Neutrophil (primary cell): ENCODE data around the gene OR52M1.

ENCODE experiments used
- H3K27ac ChIP-seq: fragments of 200-600 bp; sonication (generic); 2 replicates; pipeline ENCODE4 v1.5.1; 2016; ENCODE audit warnings: mild to moderate bottlenecking, moderate library complexity
- H3K27me3 ChIP-seq: fragments of 200-600 bp; sonication (generic); 2 replicates; pipeline ENCODE4 v1.6.0; 2016; ENCODE audit warnings: mild to moderate bottlenecking
- H3K36me3 ChIP-seq: fragments of 200-600 bp; sonication (generic); 2 replicates; pipeline ENCODE4 v1.5.1; 2017
- H3K4me1 ChIP-seq, 2 experiments: fragments of 200-600 bp in 1 of 2; sonication (generic) in 1 of 2; 1 replicate in 1 of 2; 2 replicates in 1 of 2; pipeline versions ENCODE4 v1.5.1 to v1.6.1; 2013 to 2016; ENCODE audit warnings: low read depth in 1 of 2, low read length in 1 of 2, mild to moderate bottlenecking in 1 of 2, moderate library complexity in 1 of 2; ENCODE audit not compliant: control insufficient read depth in 1 of 2, insufficient read depth in 1 of 2
- H3K4me3 ChIP-seq, 2 experiments: fragments of 200-600 bp in 1 of 2; sonication (generic) in 1 of 2; 1 replicate in 1 of 2; 2 replicates in 1 of 2; pipeline ENCODE4 v1.5.1; 2013 to 2016; ENCODE audit warnings: low read depth in 1 of 2, low read length in 1 of 2, mild to moderate bottlenecking in 1 of 2, moderate library complexity in 1 of 2
- H3K9me3 ChIP-seq: fragments of 200-600 bp; sonication (generic); 2 replicates; pipeline ENCODE4 v1.5.1; 2016
- TF ChIP-seq, protein P1 (sequence below): fragments of 200-600 bp; sonication (generic); IDR thresholded peaks from 2 replicates; pipeline ENCODE4 v1.5.1; 2016; ENCODE audit warnings: antibody characterized with exemption

Gene OR52M1

DNA sequence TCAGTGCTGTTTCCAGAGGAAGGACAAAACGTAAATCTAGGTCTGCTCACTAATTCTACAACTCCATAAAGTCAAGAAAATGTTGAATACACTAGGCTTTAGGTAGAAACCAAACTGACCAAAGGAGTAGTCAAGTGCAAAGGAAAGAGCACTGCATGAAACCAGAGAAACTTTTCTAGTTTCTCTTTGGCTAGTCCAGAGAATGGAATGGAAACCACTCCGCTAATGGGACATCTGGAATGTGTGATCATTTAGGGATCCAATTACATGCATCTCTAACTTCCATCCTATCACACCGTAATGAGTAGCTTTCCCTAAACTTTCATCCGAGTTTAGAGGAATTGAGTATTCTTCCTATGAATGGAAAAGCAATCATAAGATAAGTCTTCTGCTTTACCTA, 2.4 kb downstream of the OR52M1 start:
- Histone ChIP-seq H3K4me1 (no peaks in the 10 kb centered on the region), H3K36me3 (no peaks in the 10 kb centered on the region), H3K27ac (no peak overlapping the region), H3K4me3 (no peak overlapping the region), H3K27me3 (peaks cover 9% of the 10 kb centered on the region), H3K9me3 (no peaks in the 10 kb centered on the region)
- TF ChIP-seq, protein P1, sequence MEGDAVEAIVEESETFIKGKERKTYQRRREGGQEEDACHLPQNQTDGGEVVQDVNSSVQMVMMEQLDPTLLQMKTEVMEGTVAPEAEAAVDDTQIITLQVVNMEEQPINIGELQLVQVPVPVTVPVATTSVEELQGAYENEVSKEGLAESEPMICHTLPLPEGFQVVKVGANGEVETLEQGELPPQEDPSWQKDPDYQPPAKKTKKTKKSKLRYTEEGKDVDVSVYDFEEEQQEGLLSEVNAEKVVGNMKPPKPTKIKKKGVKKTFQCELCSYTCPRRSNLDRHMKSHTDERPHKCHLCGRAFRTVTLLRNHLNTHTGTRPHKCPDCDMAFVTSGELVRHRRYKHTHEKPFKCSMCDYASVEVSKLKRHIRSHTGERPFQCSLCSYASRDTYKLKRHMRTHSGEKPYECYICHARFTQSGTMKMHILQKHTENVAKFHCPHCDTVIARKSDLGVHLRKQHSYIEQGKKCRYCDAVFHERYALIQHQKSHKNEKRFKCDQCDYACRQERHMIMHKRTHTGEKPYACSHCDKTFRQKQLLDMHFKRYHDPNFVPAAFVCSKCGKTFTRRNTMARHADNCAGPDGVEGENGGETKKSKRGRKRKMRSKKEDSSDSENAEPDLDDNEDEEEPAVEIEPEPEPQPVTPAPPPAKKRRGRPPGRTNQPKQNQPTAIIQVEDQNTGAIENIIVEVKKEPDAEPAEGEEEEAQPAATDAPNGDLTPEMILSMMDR, result no peak

DNA sequence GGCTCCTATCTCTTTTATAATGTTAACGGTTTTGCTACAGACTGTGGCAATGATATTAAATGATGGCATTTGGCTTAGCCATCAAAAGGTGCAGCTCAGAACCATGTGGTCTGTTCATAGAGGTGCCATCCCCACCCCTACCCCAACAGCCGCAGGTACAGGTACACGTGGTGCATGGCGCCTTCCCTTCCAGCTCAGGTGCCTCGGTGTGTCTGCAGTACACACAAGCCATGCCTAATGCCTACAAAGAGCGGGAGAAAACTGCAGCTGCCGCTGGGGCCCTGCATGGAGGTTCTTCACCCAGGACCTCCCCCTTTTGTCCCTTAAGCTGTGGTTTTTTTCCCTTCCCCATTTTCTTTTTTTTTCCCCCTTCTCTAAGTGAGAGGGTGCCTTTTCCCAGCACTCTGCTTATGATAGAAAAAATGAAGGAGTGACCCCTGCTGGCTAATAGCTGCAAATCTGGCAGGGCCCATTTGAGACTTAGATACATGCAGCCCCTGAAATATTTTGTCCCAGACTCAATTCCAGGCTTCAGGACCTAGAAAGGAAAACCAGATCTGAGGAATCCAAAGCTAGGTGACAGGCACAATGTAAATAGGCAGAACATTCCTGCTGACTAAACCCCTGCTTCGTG, 6.5 kb downstream of the OR52M1 start:
- TF ChIP-seq, protein P1, result no peak
- H3K4me3 ChIP-seq, result no peak overlapping the region
- H3K36me3 ChIP-seq, result no peaks in the 10 kb centered on the region
- H3K4me1 ChIP-seq, result no peaks in the 10 kb centered on the region
- H3K9me3 ChIP-seq, result no peaks in the 10 kb centered on the region
- H3K27me3 ChIP-seq, result peaks cover 10% of the 10 kb centered on the region
- no peak overlapping the region for H3K27ac ChIP-seq

DNA sequence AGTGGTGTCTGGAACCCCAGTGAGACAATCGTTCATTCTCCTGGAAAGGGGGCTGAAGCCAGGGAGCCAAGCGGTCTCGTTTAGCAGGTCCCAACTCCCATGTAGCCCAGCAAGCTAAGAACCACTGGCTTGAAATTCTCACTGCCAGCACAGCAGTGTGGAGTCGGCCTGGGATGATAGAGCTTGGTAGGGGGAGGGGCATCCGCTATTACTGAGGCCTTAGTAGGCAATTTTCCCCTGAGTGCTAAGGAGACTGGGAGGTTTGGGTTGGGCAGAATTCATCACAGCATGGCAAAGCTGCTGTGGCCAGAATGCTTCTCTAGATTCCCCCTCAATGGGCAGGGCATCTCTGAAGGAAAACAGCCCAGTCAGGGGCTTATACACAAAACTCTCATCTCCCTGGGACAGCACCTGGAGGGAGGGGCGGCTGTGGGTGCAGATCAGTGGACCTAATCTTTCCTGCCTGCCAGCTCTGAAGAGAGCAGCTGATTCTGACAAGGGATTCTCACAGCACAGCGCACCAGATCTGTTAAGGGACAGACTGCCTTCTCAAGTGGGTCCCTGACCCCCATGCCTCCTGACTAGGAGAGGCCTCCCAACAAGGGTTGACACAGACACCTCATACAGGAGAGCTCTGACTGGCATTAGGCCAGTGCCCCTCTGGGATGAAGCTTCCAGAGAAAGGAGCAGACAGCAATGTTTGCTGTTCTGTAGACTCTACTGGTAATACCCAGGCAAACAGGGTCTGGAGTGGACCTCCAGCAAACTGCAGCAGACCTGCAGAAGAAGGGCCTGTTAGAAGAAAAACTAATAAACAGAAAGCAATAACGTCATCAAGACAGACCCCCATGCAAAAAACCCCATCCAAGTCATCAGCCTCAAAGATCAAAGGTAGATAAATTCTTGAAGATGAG, 14.8 kb downstream of the OR52M1 start:
- H3K27me3 ChIP-seq, result peaks cover 19% of the 10 kb centered on the region
- no peak overlapping the region for H3K4me3 ChIP-seq
- no peaks in the 10 kb centered on the region for H3K9me3 ChIP-seq
- H3K4me1 ChIP-seq, result no peaks in the 10 kb centered on the region
- TF ChIP-seq, protein P1, result no peak
- H3K27ac ChIP-seq, result no peak overlapping the region
- H3K36me3 ChIP-seq, result no peaks in the 10 kb centered on the region

DNA sequence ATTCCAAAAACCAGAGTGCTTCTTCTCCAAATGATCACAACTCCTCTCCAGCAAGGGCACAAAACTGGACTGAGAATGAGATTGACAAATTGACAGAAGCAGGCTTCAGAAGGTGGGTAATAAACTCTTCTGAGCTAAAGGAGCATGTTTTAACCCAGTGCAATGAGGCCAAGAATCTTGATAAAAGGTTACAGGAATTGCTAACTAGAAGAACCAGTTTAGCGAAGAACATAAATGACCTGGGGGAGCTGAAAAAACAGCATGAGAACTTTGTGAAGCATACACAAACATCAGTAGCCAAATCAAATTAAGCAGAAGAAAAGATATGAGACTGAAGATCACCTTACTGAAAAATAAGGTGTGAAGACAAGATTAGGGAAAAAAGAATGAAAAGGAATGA, 15.5 kb downstream of the OR52M1 start:
- TF ChIP-seq, protein P1, result no peak
- Histone ChIP-seq H3K27ac (no peak overlapping the region), H3K36me3 (no peaks in the 10 kb centered on the region), H3K27me3 (peaks cover 19% of the 10 kb centered on the region), H3K4me1 (no peaks in the 10 kb centered on the region), H3K4me3 (no peak overlapping the region), H3K9me3 (no peaks in the 10 kb centered on the region)

DNA sequence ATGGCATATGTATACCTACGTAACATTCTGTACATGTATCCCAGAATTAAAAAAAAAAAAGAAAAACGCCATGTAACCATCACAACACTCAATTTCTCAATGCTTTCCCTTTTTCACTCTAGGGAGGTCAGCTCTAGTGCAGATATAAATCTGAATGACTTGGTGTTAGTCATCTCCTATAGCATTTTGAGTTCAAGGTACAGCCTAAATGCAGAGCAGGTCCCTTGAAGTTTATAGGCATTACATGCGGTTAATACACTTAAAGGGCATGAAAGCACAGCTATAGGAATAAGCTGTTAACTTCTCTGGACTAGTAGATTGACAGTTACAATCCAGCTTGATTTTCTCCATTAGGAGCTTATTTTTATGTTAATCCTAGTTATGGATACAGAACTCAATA, 20.4 kb downstream of the OR52M1 start:
- TF ChIP-seq, protein P1, result no peak
- Histone ChIP-seq H3K36me3 (no peaks in the 10 kb centered on the region), H3K27me3 (peaks cover 11% of the 10 kb centered on the region), H3K27ac (no peak overlapping the region), H3K9me3 (no peaks in the 10 kb centered on the region), H3K4me1 (no peaks in the 10 kb centered on the region), H3K4me3 (no peak overlapping the region)
